Smooth muscle cell (in vitro differentiated cells): ENCODE measurements around the gene PLA2G4E. TPM values are rescaled to one million over a fixed set of nuclear protein-coding genes. Genes with fewer than 3 reads are reported as not detected.

Experiments used
- DNase-seq: peaks from one replicate; lab custom pipeline; 2025; ENCODE audit not compliant: unreplicated experiment; lab: John Stamatoyannopoulos, UW
- H2AFZ ChIP-seq: fragments of 200-600 bp; sonication (generic); 2 replicates; pipeline ENCODE4 v1.6.0; 2016; ENCODE audit warnings: antibody characterized with exemption, low read depth, mild to moderate bottlenecking
- H3F3A ChIP-seq: fragments of 200-600 bp; sonication (generic); 2 replicates; pipeline ENCODE4 v1.6.0; 2017; ENCODE audit warnings: antibody characterized with exemption, low read depth
- H3K27ac ChIP-seq: fragments of 200-600 bp; sonication (generic); 2 replicates; pipeline ENCODE4 v1.5.1; 2016; ENCODE audit warnings: low read depth, mild to moderate bottlenecking
- H3K27me3 ChIP-seq: fragments of 200-600 bp; sonication (generic); 2 replicates; pipeline ENCODE4 v1.6.1; 2016; ENCODE audit warnings: low read depth, mild to moderate bottlenecking
- H3K36me3 ChIP-seq: fragments of 200-600 bp; sonication (generic); 2 replicates; pipeline ENCODE4 v1.5.1; 2016; ENCODE audit warnings: low read depth
- H3K4me1 ChIP-seq: fragments of 200-600 bp; sonication (generic); 2 replicates; pipeline ENCODE4 v1.5.1; 2016; ENCODE audit warnings: low read depth
- H3K4me2 ChIP-seq: fragments of 200-600 bp; sonication (generic); 2 replicates; pipeline ENCODE4 v1.6.0; 2016; ENCODE audit warnings: mild to moderate bottlenecking
- H3K4me3 ChIP-seq: fragments of 200-600 bp; sonication (generic); 2 replicates; pipeline ENCODE4 v1.5.1; 2016; ENCODE audit warnings: mild to moderate bottlenecking
- H3K79me2 ChIP-seq: fragments of 200-600 bp; sonication (generic); 2 replicates; pipeline ENCODE4 v1.6.0; 2016; ENCODE audit warnings: low read depth, mild to moderate bottlenecking
- H3K9ac ChIP-seq: fragments of 200-600 bp; sonication (generic); 2 replicates; pipeline ENCODE4 v1.6.0; 2016; ENCODE audit warnings: low read depth
- H3K9me3 ChIP-seq: fragments of 200-600 bp; sonication (generic); replicated peaks from 2 replicates; pipeline ENCODE4 v1.5.1; 2016; ENCODE audit warnings: low read depth
- H4K20me1 ChIP-seq: fragments of 200-600 bp; sonication (generic); 2 replicates; pipeline ENCODE4 v1.6.0; 2016; ENCODE audit warnings: low read depth
- WGBS: methylation state at CpG from one replicate; pipeline ENCODE4 v1.1.7; 2016; ENCODE audit warnings: low lambda C conversion rate; 5-methylcytosine and 5-hydroxymethylcytosine counted together
- polyA plus RNA-seq: library from polyadenylated mRNA; unstranded; fragments of >200 nt; fragmentation: Nextera tagmentation; extraction: Ambion mirVana; gene quantifications from 2 replicates; pipeline ENCODE4 v1.2.1, GENCODE V29; 2016
- total RNA-seq: library from RNA; depleted of rRNA; stranded (reverse); fragments of >200 nt; gene quantifications from 2 replicates; pipeline ENCODE4 v1.2.3, GENCODE V29; 2014
- TF ChIP-seq, protein P1 (sequence below): fragments of 200-600 bp; sonication (generic); IDR thresholded peaks from 2 replicates; pipeline ENCODE4 v1.5.1; 2017; ENCODE audit warnings: borderline replicate concordance, mild to moderate bottlenecking, antibody characterized with exemption; ENCODE audit not compliant: insufficient read depth, poor library complexity, severe bottlenecking

The PLA2G4E gene
- total and polyA plus RNA-seq, 2 experiments from 2014 or later = 1.6 TPM; not detected in 1

DNA sequence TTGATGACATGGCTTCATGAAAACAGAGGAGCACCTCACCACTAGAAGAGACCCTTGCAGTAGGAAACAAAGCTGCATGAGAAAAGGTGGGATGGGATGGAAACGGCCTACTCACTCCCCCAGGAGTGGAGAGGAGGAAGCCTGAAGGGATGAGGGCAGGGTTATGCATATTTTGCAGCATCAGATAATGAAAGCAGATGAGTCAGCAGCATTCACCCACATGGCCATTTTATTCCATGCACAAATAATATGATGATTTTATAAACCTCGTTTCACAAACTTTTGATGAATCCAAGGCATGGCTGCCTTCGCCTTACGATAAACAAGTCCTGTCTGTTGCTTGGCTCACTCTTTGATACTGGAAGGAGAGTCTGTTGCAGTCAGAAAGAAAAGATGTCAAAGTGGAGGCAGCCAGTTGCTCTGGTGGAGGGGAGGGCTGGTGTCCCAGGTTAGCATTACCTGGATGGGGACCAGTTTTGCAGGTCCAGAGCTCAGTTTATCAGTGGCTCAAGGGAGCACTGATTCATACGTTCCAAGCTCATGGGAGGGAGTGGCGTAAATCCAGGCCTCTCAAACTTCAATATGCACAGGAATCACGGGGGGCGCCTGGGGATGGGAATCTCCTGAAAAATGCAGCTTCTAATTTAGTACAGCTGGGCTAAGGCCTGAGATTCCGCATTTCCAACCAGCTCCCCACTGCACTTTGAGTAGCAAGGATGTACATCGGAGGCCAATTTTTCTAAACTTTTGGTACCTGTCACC is 39.3 kb downstream of the PLA2G4E start:
- WGBS = 79% methylated on average over 10 of the region's 10 CpGs
- H3K36me3 ChIP-seq = no peaks in the 10 kb centered on the region
- no peak overlapping the region for H3K27ac ChIP-seq
- no peaks in the 10 kb centered on the region for H3F3A ChIP-seq
- no peaks in the 10 kb centered on the region for H4K20me1 ChIP-seq
- no peaks in the 10 kb centered on the region for H3K27me3 ChIP-seq
- no peak overlapping the region for H3K4me3 ChIP-seq
- no peaks in the 10 kb centered on the region for H3K9me3 ChIP-seq
- no peaks in the 10 kb centered on the region for H3K4me1 ChIP-seq
- H3K9ac ChIP-seq = no peak overlapping the region
- H2AFZ ChIP-seq = no peak overlapping the region
- no peak overlapping the region for H3K4me2 ChIP-seq
- no peak for DNase-seq
- no peaks in the 10 kb centered on the region for H3K79me2 ChIP-seq
- TF ChIP-seq, protein P1, sequence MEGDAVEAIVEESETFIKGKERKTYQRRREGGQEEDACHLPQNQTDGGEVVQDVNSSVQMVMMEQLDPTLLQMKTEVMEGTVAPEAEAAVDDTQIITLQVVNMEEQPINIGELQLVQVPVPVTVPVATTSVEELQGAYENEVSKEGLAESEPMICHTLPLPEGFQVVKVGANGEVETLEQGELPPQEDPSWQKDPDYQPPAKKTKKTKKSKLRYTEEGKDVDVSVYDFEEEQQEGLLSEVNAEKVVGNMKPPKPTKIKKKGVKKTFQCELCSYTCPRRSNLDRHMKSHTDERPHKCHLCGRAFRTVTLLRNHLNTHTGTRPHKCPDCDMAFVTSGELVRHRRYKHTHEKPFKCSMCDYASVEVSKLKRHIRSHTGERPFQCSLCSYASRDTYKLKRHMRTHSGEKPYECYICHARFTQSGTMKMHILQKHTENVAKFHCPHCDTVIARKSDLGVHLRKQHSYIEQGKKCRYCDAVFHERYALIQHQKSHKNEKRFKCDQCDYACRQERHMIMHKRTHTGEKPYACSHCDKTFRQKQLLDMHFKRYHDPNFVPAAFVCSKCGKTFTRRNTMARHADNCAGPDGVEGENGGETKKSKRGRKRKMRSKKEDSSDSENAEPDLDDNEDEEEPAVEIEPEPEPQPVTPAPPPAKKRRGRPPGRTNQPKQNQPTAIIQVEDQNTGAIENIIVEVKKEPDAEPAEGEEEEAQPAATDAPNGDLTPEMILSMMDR = no peak

DNA sequence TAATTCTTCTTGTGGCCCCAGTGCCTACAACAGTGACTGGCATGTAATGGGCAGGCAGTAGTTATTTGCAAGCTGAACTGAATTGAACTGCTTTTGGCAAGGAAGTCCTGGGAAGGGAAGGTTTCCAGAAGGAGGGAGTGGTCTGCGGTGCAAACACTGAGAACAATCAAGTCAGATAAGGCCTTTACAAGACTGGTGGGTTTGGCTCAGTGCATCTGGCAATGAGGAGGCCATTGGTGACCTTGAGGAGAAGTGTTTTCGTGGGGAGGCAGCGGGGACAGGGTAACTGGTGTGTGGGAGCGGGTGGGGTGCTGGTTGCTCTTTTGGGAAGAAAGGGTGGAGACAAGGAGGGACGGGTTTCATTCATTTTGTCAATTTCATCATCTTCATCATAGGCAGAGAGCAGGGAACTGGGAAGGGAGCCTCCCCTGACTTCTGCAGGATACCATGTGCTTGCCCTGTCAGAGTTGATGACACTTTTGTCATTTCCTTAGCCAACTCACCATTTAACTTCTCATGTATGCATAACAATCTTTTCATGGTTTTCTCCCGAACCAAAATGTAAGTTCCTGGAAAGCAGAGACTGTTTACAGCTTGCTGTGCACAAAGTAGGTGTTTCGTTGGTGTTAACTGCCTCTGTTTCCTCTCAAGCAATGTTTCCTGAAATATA is 40.1 kb downstream of the PLA2G4E start:
- Histone ChIP-seq H3K4me1 (no peaks in the 10 kb centered on the region), H3K4me2 (no peak overlapping the region), H3K27me3 (no peaks in the 10 kb centered on the region), H3K9me3 (no peaks in the 10 kb centered on the region), H3K9ac (no peak overlapping the region), H3F3A (no peaks in the 10 kb centered on the region), H3K79me2 (no peaks in the 10 kb centered on the region), H3K27ac (no peak overlapping the region), H2AFZ (no peak overlapping the region), H3K4me3 (no peak overlapping the region), H3K36me3 (no peaks in the 10 kb centered on the region), H4K20me1 (no peaks in the 10 kb centered on the region)
- WGBS = 92% methylated on average over 7 of the region's 7 CpGs
- TF ChIP-seq, protein P1 = no peak
- DNase-seq = no peak

DNA sequence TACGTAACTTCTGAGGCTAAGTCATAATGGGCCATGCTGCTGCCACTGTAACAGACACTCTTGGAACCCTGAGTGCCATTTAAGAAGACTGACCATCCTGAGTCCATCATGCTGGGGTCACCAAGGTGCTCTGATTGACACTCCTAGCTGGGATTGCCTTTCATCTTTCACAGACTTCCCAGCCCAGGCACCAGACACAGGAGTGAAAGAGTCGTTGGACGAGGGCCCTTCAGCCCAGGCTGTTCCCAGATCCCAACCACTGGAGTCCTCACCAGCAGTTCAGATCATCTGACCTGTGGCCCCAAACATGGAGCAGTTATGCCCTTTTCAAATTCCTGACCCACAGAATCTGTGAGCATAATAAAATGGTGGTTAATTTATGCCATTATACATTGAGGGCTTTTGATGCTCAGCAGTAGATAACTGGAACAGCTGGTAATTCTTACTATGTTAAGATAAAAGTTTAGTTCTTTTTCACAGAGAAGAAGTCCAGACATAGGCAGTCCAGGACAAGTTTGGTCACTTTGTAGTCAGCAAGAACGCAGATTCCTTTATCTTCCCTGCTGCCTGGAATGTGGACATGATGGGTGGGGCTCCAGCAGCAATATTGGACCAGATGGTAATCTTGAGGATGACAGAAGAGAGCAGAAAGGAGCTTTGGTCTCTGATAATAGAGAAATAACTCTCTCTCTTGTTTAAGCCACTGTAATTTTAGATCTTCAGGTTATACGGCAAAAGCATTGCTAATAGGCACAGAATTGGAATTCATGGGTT is 41.2 kb downstream of the PLA2G4E start:
- Histone ChIP-seq H3K9me3 (no peaks in the 10 kb centered on the region), H3K9ac (no peak overlapping the region), H3K4me1 (no peaks in the 10 kb centered on the region), H3K27ac (no peak overlapping the region), H3K36me3 (no peaks in the 10 kb centered on the region), H3K27me3 (no peaks in the 10 kb centered on the region), H3K79me2 (no peaks in the 10 kb centered on the region), H3K4me2 (no peak overlapping the region), H4K20me1 (no peaks in the 10 kb centered on the region), H3F3A (no peaks in the 10 kb centered on the region), H2AFZ (no peak overlapping the region), H3K4me3 (no peak overlapping the region)
- TF ChIP-seq, protein P1 = no peak
- no peak for DNase-seq
- WGBS = 64% methylated on average over 5 of the region's 5 CpGs
